ENCODE measurements around the gene LTB4R2.

Gene LTB4R2

GRCh38 chr14:24292118-24292807 is 17.7 kb upstream of the LTB4R2 start:
- ATAC-seq, result no peak
- TF ChIP-seq PPARA (CRISPR knock-in tag; IDR thresholded peaks at IDR 0.05; ENCODE audit: borderline replicate concordance) (no peak), TCF4 (CRISPR knock-in tag; IDR thresholded peaks at IDR 0.05; ENCODE audit: borderline replicate concordance) (no peak), TOX (CRISPR knock-in tag; IDR thresholded peaks at IDR 0.05; ENCODE audit: borderline replicate concordance) (no peak), OSR1 (CRISPR knock-in tag; IDR thresholded peaks at IDR 0.05) (no peak), POU6F1 (CRISPR knock-in tag; IDR thresholded peaks at IDR 0.05; ENCODE audit: borderline replicate concordance, low read depth) (no peak), ZFP30 (CRISPR knock-in tag; IDR thresholded peaks at IDR 0.05) (no peak), SNAI2 (CRISPR knock-in tag; IDR thresholded peaks at IDR 0.05) (no peak), CREB5 (CRISPR knock-in tag; IDR thresholded peaks at IDR 0.05; ENCODE audit: low read depth) (no peak), ZFP3 (CRISPR knock-in tag; IDR thresholded peaks at IDR 0.05) (no peak), ZC3H10 (CRISPR knock-in tag; IDR thresholded peaks at IDR 0.05) (no peak), GLIS3 (CRISPR knock-in tag; IDR thresholded peaks at IDR 0.05) (no peak), ZNF8 (CRISPR knock-in tag; IDR thresholded peaks at IDR 0.05) (no peak), BACH2 (CRISPR knock-in tag; IDR thresholded peaks at IDR 0.05; ENCODE audit: borderline replicate concordance) (no peak), ZNF70 (CRISPR knock-in tag; IDR thresholded peaks at IDR 0.05) (no peak), ESRRG (CRISPR knock-in tag; IDR thresholded peaks at IDR 0.05) (no peak)
- TF ChIP-seq, protein P1, sequence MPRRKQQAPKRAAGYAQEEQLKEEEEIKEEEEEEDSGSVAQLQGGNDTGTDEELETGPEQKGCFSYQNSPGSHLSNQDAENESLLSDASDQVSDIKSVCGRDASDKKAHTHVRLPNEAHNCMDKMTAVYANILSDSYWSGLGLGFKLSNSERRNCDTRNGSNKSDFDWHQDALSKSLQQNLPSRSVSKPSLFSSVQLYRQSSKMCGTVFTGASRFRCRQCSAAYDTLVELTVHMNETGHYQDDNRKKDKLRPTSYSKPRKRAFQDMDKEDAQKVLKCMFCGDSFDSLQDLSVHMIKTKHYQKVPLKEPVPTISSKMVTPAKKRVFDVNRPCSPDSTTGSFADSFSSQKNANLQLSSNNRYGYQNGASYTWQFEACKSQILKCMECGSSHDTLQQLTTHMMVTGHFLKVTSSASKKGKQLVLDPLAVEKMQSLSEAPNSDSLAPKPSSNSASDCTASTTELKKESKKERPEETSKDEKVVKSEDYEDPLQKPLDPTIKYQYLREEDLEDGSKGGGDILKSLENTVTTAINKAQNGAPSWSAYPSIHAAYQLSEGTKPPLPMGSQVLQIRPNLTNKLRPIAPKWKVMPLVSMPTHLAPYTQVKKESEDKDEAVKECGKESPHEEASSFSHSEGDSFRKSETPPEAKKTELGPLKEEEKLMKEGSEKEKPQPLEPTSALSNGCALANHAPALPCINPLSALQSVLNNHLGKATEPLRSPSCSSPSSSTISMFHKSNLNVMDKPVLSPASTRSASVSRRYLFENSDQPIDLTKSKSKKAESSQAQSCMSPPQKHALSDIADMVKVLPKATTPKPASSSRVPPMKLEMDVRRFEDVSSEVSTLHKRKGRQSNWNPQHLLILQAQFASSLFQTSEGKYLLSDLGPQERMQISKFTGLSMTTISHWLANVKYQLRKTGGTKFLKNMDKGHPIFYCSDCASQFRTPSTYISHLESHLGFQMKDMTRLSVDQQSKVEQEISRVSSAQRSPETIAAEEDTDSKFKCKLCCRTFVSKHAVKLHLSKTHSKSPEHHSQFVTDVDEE (CRISPR knock-in tag; IDR thresholded peaks at IDR 0.05), result no peak

DNA sequence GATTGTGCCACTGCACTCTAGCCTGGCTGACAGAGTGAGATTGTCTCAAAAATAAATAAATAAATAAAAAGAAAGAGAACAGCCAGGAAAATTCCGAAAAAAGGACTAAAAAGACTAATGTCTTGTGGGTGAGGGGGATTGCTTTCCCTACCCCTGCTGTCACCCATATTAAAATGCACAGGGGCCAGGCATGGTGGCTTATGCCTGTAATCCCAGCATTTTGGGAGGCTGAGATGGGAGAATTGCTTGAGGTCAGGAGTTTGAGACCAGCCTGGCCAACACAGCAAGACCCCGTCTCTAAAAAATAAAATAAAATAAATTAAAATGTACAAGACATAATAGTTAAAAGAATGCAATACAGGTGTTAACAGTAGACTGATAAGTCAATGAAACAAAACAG is 16.4 kb upstream of the LTB4R2 start:
- ATAC-seq, result no peak
- no peak for TF ChIP-seq POU6F1 (CRISPR knock-in tag; IDR thresholded peaks at IDR 0.05; ENCODE audit: borderline replicate concordance, low read depth)
- TF ChIP-seq PATZ1 (CRISPR knock-in tag; IDR thresholded peaks at IDR 0.05; ENCODE audit: borderline replicate concordance), result no peak
- TF ChIP-seq CSRNP3 (CRISPR knock-in tag; IDR thresholded peaks at IDR 0.05), result no peak
- no peak for TF ChIP-seq ESRRG (CRISPR knock-in tag; IDR thresholded peaks at IDR 0.05)
- TF ChIP-seq OSR1 (CRISPR knock-in tag; IDR thresholded peaks at IDR 0.05), result no peak
- no peak for TF ChIP-seq CREB5 (CRISPR knock-in tag; IDR thresholded peaks at IDR 0.05; ENCODE audit: low read depth)
- TF ChIP-seq ZNF565 (CRISPR knock-in tag; conservative IDR thresholded peaks at IDR 0.05; ENCODE audit: low read depth), result no peak
- no peak for TF ChIP-seq BACH2 (CRISPR knock-in tag; IDR thresholded peaks at IDR 0.05; ENCODE audit: borderline replicate concordance)
- TF ChIP-seq GLIS3 (CRISPR knock-in tag; IDR thresholded peaks at IDR 0.05), result no peak
- no peak for TF ChIP-seq CSDC2 (CRISPR knock-in tag; IDR thresholded peaks at IDR 0.05)
- no peak for TF ChIP-seq ARNTL (CRISPR knock-in tag; IDR thresholded peaks at IDR 0.05; ENCODE audit: borderline replicate concordance, low read depth)
- TF ChIP-seq ISL1 (CRISPR knock-in tag; IDR thresholded peaks at IDR 0.05), result no peak
- TF ChIP-seq ZFP3 (CRISPR knock-in tag; IDR thresholded peaks at IDR 0.05), result no peak
- TF ChIP-seq, protein P1 (CRISPR knock-in tag; IDR thresholded peaks at IDR 0.05), result no peak
- no peak for TF ChIP-seq ZNF8 (CRISPR knock-in tag; IDR thresholded peaks at IDR 0.05)
- no peak for TF ChIP-seq ZNF70 (CRISPR knock-in tag; IDR thresholded peaks at IDR 0.05)
- no peak for TF ChIP-seq RARB (CRISPR knock-in tag; IDR thresholded peaks at IDR 0.05)
- no peak for TF ChIP-seq TOX (CRISPR knock-in tag; IDR thresholded peaks at IDR 0.05; ENCODE audit: borderline replicate concordance)
- no peak for TF ChIP-seq TCF4 (CRISPR knock-in tag; IDR thresholded peaks at IDR 0.05; ENCODE audit: borderline replicate concordance)
